ENCODE results near the gene COL4A4. TPM values are rescaled to one million over a fixed set of nuclear protein-coding genes. Genes with fewer than 3 reads are reported as not detected.

COL4A4 gene
- total RNA-seq, 1 donor from 2014 or later = 24.3 TPM

GRCh38 chr2:227141301-227141700 lies 22.7 kb downstream of the COL4A4 start:
- no peak overlapping the region for H3K27ac ChIP-seq
- no peaks in the 10 kb centered on the region for H3K27me3 ChIP-seq (ENCODE audit: low read depth)
- no peaks in the 10 kb centered on the region for H3K36me3 ChIP-seq
- intact Hi-C loops (cut with DNase I) = no loop called here
- TF ChIP-seq, protein P1, sequence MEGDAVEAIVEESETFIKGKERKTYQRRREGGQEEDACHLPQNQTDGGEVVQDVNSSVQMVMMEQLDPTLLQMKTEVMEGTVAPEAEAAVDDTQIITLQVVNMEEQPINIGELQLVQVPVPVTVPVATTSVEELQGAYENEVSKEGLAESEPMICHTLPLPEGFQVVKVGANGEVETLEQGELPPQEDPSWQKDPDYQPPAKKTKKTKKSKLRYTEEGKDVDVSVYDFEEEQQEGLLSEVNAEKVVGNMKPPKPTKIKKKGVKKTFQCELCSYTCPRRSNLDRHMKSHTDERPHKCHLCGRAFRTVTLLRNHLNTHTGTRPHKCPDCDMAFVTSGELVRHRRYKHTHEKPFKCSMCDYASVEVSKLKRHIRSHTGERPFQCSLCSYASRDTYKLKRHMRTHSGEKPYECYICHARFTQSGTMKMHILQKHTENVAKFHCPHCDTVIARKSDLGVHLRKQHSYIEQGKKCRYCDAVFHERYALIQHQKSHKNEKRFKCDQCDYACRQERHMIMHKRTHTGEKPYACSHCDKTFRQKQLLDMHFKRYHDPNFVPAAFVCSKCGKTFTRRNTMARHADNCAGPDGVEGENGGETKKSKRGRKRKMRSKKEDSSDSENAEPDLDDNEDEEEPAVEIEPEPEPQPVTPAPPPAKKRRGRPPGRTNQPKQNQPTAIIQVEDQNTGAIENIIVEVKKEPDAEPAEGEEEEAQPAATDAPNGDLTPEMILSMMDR (IDR thresholded peaks at IDR 0.05) = no peak
- H3K9me3 ChIP-seq = no peaks in the 10 kb centered on the region
- H3K4me3 ChIP-seq = no peak overlapping the region
- peaks cover 3% of the 10 kb centered on the region for H3K4me1 ChIP-seq
- DNase-seq = no peak
- no peak for ATAC-seq

DNA sequence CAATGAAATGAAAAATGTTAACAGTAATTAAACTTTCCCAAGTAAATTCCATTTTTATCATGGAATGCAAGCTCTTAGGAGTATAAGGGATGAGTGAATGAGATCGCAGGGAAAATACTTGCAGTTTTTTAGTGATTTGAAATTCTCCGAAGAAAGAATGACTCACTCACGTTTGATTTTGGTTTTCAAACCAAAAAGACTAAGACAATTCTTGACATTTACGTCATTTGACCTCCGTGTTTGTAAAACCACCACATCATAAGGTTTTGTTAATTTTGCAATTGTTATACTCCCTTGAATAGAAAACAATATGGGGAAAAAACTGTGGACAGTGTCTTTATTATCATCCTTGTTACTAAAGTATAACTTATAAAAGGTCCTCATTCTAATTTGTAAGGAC lies 29.4 kb downstream of the COL4A4 start:
- Histone ChIP-seq H3K4me1 (no peaks in the 10 kb centered on the region), H3K9me3 (no peaks in the 10 kb centered on the region), H3K27me3 (ENCODE audit: low read depth) (no peaks in the 10 kb centered on the region), H3K36me3 (no peaks in the 10 kb centered on the region), H3K27ac (no peak overlapping the region), H3K4me3 (no peak overlapping the region)
- DNase-seq (no peak), ATAC-seq (no peak)
- TF ChIP-seq, protein P1 (IDR thresholded peaks at IDR 0.05) = no peak
- intact Hi-C loops (cut with DNase I) = no loop called here

DNA sequence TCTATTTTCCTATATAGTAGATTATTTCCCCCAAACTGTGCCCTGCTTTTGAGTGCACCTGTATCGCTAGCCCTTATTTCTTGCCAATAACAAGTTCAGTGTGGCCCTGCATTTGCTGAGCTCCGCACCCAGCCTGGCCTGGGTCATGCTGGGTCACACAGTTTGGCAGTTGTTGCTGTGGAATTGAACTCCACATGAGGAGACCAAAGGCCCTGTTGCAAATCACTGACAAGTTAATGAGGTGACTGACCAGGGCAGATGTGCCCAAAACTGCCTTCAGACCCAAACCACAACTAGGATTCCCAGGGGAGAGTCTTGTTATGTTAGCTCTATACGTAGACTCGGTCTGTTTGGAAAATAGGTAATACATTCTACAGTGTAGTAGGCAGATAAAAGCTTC lies 31.0 kb downstream of the COL4A4 start:
- ATAC-seq (no peak), DNase-seq (no peak)
- intact Hi-C loops (cut with DNase I) = no loop called here
- H3K9me3 ChIP-seq = no peaks in the 10 kb centered on the region
- TF ChIP-seq, protein P1 (IDR thresholded peaks at IDR 0.05) = no peak
- no peak overlapping the region for H3K27ac ChIP-seq
- no peaks in the 10 kb centered on the region for H3K36me3 ChIP-seq
- no peaks in the 10 kb centered on the region for H3K27me3 ChIP-seq (ENCODE audit: low read depth)
- no peak overlapping the region for H3K4me3 ChIP-seq
- no peaks in the 10 kb centered on the region for H3K4me1 ChIP-seq

DNA sequence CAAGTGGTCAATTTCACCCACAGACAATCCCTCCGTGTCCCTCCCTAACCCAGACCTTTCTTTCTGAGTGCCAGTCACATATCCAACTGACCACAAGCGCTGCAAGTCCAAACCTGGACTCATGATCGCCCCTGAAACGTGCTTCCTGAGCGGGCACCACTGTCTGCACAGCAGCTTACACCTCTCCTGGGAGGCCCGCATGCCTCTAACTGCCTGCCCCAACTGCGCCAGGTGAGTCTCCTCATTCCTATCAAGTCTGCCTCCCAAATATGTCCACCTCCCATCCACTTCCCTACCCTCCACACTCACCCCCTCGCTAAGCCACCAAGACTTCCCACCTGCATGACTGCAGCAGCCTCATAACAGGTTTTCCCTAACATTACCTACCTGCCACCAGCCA lies 33.4 kb downstream of the COL4A4 start:
- DNase-seq = no peak
- no peak overlapping the region for H3K4me3 ChIP-seq
- ATAC-seq = peak; percentile 15 to 18
- H3K27me3 ChIP-seq (ENCODE audit: low read depth) = peaks cover 8% of the 10 kb centered on the region
- TF ChIP-seq, protein P1 (IDR thresholded peaks at IDR 0.05) = no peak
- H3K36me3 ChIP-seq = no peaks in the 10 kb centered on the region
- H3K27ac ChIP-seq = no peak overlapping the region
- intact Hi-C loops (cut with DNase I) = no loop called here
- H3K4me1 ChIP-seq = no peaks in the 10 kb centered on the region
- no peaks in the 10 kb centered on the region for H3K9me3 ChIP-seq

GRCh38 chr2:227127201-227127600 lies 36.8 kb downstream of the COL4A4 start:
- ATAC-seq = no peak

More at GRCh38 chr2:227127201-227127600, 36.8 kb downstream of the COL4A4 start:
- Histone ChIP-seq H3K4me3 (no peak overlapping the region), H3K36me3 (no peaks in the 10 kb centered on the region), H3K4me1 (no peaks in the 10 kb centered on the region), H3K27me3 (ENCODE audit: low read depth) (peaks cover 8% of the 10 kb centered on the region), H3K9me3 (no peaks in the 10 kb centered on the region), H3K27ac (no peak overlapping the region)
- TF ChIP-seq, protein P1 (IDR thresholded peaks at IDR 0.05) = no peak
- intact Hi-C loops (cut with DNase I) = no loop called here
- no peak for DNase-seq

All from lower lobe of right lung (tissue), 2 donors.